Measurements from ENCODE around the gene UGT2A2.

DNA sequence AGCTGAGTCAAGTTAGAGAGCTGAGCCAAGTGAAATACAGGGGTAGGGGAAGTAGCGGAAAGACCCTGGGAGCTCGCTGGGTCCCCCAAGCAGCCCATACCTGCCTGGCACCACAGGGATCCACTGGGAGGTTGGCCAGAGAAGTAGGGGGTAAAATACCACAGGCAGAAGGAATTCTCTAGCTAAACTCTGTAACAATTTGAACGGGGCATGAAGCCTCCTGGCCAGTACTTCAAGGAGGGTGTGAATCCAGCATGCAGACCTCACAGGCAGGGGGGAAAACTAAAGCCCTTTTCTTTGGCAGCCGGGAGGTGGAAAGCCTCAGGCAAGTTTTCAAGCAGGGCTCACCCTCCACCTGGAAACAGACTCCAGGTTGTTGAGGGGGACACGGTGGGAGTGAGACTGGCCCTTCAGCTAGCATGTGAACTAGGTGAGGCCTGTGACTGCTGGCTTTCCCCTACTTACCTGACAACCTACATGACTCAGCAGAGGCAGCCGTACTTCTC is 17.3 kb upstream of the UGT2A2 start:
- no peak for TF ChIP-seq EZH2 (IDR thresholded peaks at IDR 0.05; ENCODE audit: borderline replicate concordance, low read depth, low read length, poor library complexity, severe bottlenecking)
- TF ChIP-seq, protein P1, sequence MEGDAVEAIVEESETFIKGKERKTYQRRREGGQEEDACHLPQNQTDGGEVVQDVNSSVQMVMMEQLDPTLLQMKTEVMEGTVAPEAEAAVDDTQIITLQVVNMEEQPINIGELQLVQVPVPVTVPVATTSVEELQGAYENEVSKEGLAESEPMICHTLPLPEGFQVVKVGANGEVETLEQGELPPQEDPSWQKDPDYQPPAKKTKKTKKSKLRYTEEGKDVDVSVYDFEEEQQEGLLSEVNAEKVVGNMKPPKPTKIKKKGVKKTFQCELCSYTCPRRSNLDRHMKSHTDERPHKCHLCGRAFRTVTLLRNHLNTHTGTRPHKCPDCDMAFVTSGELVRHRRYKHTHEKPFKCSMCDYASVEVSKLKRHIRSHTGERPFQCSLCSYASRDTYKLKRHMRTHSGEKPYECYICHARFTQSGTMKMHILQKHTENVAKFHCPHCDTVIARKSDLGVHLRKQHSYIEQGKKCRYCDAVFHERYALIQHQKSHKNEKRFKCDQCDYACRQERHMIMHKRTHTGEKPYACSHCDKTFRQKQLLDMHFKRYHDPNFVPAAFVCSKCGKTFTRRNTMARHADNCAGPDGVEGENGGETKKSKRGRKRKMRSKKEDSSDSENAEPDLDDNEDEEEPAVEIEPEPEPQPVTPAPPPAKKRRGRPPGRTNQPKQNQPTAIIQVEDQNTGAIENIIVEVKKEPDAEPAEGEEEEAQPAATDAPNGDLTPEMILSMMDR (conservative IDR thresholded peaks at IDR 0.05; ENCODE audit: low read depth, low read length), result no peak
